HG03196 (cell line): ENCODE measurements around the gene PRSS21.

Source experiments
- ATAC-seq: cut with Tn5 transposase; IDR thresholded peaks from one replicate; pipeline ENCODE4 v1.9.1; 2021; ENCODE audit not compliant: unreplicated experiment

PRSS21 gene

DNA sequence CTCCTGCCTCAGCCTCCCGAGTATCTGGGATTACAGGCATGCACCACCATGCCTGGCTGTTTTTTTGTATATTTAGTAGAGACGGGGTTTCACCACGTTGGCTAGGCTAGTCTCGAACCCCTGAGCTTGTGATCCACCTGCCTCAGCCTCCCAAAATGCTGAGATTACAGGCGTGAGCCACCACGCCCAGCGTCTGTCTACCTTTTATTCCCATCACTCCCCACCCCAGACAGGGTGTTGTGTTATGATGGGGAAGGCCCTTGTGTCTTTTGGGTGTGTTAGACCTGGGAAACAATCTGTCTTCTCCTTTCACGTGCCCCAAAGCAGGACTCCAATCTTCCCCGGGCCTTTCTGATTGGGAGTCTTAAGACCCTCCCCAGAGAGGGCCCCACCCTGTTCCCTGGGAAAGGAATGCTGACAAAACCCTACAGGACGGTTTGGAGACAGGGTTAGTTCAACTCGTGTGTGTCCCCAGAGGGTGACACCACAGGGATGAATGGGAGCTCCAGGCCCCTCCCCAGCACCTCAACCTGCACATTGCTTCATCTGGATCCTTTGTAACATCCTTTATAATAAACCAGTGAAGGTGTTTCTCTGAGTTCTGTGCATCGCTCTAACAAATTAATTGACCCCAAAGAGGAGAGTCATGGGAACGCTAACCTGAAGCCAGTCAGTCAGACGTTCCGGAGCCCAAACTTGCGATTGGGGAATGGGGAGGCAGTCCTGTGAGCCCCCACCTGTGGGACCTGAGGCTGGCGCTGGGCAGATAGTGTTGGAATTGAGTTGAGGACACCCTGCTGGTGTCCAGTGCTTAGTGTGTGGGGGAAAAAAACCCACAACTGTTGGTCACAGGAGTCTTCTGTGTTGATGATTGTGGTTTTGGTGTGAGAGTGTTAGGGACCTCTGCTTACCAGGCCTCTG lies 36.8 kb upstream of the PRSS21 start:
- no peak for ATAC-seq

DNA sequence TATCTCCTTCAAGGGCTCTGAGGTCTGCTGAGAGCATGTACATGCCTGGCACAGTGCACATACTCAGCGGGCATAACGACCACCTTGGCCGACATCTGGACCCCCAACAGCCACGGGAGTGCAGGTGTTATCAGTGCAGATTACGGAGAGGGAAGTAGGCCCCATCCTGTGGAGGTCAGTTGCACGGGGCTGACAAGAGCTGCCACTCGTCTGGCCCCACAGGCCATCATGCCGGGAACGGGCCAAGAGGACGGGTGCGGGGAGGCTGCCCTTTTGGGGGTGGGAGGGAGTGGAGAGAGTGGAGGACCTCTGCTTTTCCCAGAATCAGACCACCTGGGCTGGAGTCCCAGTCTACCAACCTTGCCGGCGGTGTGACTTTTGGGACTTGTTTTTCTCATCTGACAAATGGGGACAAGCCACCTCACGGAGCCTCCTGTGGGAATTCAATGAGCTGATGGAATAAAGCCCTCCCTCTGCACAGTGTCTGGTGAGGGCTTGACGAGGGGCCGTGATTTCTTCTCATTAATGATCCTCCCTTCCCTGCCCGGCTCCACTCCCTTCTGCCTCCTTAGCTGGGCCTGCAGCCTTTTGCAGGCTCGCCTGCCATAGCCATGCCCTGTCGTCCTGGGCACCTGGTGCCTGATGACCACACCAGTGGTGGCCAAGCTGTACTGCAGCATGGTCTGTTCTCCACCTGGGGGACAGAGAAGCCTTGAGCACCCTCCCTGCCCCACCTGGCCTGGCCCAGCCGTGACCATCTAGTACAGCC lies 34.3 kb upstream of the PRSS21 start:
- ATAC-seq: no peak

DNA sequence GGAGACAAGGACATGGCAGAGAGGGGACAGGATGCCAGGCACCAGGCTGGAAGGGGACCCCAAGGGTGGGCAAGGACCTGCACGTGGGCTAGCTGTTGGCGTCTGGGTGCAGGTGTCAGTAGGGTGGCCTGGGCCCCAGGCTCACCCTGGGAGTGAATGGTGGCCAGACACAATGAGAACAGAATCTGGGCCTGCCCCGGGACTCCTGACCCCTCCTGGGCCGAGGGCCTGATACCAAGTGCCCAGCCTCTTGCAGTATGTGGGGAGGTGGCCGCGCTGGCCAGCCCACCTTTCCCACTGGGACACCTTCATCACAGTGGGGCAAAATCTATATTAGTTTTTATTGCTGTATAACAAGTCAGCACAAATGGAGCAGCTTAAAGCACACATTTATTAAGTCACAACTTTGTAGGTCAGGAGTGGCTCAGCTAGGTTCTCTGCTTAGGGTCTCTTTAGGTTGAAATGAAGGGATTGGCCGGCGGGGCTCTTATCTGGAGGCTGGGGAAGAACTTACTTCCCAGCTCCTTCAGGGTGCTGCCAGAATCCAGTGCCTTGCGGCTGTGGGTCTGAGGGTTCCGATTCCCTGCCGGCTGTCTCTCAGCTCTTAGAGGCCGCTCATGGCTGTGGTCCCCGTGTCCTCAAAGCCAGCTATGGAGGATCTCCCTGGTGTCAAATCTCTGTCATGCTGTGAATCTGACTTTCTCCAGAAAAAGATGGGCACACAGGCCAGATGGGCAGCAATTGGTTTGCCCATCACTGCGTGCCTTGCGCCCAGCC lies 33.3 kb upstream of the PRSS21 start:
- ATAC-seq: no peak

DNA sequence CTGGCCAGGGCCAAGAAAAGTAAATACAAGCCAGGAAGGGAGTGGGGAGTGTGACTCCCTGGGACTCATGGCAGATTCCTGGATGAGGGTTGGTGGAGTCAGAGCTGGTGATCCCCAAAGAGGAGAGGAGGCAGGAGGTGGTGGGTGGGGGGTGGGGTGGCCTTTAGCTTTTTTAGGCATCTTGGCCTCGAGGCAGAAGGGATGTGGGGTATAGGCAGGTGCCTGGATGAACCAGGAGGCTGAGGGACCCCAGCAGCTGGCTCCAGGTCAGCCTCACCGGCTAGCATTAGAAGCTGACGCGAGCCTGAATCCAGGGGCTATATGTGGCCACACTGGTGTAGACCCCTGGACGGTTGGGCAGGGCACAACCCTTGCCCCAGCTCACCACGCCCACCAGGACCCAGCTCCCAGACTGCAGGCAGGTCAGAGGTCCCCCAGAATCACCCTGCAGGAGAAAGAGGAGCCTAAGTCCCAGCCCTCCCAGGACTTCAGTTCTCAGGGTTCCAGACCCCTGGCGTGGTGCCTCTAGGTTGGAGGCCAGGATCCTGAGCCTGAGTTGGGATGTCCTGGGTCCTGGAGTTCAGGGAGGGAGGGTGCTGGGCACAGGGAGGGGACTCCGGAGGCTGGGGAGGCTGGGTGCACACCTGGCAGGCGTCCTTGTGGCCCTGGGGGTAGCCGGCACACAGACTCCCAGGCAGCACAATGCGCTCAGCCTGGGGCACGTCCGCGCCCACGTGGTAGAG lies 32.5 kb upstream of the PRSS21 start:
- no peak for ATAC-seq

DNA sequence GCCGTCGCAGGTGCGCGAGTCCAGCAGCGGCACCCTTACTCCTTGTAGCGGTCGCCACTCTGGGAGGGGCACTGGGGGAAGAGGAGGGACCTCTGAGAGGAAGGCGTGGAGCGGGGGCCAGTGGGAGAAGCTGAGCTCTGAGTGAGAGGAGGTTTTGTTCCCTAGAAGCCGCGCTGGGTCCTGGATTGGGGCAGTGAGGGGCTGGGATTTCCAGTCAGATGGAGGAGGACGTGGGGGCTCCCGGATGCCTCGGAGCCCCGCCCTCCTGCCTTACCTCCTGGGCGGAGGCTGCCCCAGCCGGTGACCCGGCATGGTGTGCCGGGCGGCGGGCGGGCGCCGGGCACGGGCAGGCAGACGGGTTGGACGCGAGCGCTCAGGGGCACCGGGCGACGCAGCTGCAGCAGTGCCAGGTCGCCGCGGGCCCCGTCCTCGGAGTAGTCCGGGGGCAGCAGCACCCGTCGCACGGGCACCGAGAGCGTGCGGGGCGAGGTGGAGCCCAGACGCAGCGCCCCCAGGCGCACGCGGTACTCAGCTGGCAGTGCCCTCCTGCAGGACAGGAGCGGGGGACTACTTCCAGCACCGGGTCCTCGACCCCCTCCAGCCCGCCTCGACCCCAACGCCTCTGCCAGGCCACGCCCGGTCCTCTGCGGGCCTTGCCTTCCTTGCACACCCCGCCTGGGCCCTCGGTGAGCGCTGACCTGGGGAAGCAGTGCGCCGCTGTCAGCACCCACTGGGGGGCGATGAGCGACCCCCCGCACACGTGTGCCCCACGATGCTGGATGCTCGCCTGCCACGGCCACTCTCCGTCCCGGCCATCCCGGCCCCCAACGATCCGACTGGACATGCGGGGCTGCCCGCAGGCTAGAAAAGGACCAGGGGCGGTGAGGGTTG lies 31.7 kb upstream of the PRSS21 start:
- no peak for ATAC-seq

DNA sequence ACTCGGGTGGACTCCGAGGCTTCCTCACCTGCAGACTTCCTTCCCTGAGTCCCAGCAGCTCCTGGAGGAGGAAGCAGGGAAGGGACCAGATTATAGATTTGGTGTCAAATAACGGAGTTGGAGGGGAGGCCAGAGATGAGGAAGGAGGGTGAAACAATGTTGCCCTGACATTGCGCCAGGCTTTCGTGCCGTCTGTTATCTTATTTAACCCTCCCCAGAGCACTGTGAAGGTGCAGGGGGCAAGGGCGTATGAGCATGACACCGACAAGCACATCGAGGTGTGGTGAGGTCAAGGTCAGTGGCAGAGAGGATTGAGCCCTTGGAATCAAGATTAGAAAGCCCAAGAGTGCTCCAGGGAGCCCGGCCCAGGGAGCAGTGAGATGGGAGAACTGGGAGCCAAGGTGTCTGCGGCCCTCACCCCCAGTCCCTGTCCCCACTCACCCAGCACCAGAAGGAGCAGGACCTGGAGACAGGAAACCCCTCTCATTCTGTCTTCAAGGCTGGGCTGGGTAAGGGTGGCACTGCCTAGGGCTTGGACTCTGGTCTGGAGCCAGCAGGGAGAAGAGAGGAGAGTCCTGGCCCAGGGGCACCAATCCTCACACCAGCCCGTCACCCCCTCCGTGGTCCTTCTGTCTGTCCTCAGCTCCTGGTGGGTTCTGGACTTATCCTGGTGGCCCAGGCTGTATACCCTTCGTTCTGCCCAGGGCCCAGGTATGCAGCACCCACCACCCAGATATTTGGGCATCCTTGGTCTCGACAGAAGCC lies 30.8 kb upstream of the PRSS21 start:
- no peak for ATAC-seq

- ATAC-seq: no peak
Observed at GRCh38 chr16:2786826-2787151, 30.2 kb upstream of the PRSS21 start.

GRCh38 chr16:2787406-2787805 lies 29.6 kb upstream of the PRSS21 start, which contains the start of gene PRSS33:
PRSS33 (minus strand) TSS chr16:2787560; CDS start chr16:2786547, 1,013 bp downstream.
- ATAC-seq: no peak

DNA sequence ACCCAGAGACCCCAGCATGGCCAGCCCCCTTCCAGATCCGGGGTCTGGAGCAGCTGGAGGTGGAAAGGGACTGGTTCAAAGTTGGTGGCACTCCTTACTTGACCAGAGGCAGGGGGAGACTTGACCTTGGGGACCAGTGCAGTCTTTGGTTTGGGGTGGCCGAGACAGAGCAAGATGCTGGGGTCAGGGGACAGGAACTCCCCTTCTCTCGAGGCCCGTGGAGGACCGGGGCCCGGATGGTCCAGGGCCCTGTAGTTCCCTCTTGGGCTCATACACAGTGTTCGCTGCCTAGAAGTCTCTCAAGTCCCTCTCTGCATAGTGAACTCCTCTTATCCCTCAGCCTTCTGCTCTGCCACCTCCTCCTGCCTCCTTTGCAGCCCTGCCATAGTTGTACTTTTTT lies 29.1 kb upstream of the PRSS21 start:
- ATAC-seq: no peak

GRCh38 chr16:2790631-2791030 lies 26.4 kb upstream of the PRSS21 start:
- no peak for ATAC-seq

DNA sequence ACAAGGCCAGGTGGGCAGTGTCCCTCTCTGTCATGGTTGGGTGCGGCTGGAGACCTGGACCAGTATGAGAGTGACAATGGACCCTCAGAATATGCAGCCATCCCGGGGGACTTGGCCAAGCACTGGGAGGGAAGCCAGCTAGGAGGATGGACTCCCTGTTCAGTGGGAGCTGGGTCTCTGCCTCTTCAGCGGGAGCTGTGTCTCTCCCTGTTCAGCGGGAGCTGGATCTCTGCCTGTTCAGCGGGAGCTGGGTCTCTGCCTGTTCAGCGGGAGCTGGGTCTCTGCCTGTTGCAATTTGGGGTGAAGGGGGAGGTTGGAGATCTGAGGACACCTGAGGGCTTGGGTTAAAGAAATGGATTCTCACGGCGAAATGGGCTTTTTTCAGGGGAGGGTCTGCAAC lies 25.9 kb upstream of the PRSS21 start:
- ATAC-seq: no peak

GRCh38 chr16:2792940-2793339 lies 24.1 kb upstream of the PRSS21 start:
- ATAC-seq: no peak

DNA sequence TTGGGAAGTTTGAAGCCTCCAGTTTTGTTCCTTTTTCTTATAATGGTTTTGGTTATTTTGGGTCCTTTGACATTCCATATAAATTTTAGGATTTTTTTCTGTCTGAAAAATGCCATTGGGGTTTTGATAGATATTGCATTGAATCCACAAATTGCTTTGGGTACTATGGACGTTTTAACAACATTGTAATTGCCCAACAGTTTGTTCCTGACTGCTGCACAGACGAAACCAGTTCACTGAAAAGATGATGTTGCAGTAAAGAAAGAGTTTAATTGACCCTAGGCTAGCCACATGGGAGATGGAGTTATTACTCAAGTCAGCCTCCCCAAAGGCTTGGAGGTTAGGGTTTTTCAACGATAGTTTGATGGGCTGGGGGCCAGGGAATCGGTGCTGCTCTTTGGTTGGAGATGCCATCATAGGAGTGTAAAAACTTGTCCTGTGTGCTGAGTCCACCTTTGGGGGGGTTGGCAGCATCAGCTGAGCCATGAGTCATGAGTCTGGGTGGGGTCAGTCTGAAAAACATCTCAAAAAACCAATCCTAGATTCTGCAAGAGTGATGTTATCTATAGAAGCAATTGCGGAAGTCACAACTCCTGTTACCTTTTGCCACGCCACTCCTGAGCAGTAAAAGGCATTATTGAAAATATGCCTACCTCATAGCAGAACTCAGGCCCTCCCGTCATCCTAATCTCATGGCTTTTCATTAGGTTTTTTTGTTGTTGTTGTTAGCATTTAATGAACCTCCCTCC lies 21.5 kb upstream of the PRSS21 start:
- no peak for ATAC-seq

GRCh38 chr16:2798723-2799204 lies 18.3 kb upstream of the PRSS21 start:
- no peak for ATAC-seq

GRCh38 chr16:2799205-2799858 lies 17.7 kb upstream of the PRSS21 start:
- no peak for ATAC-seq

DNA sequence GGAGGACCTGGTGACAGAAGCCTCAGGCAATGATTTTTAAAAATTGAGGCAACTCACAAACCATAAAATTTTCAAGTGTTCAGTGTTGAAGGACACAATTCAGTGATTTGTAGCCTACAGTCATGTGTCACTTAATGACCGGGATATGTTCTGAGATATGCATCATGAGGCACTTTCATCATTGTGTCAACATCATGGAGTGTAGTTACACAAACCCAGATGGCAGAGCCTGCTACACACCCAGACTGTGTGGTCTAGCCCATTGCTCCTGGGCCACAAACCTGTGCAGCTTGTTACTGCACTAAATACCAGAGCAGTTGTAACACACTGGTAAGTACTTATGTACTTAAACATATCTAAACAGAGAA lies 17.2 kb upstream of the PRSS21 start:
- no peak for ATAC-seq

- no peak for ATAC-seq
Observed at GRCh38 chr16:2803545-2804195, 13.4 kb upstream of the PRSS21 start.
